GM12878 (cell line): ENCODE data around the gene OSBPL3. TPM values are rescaled to one million over a fixed set of nuclear protein-coding genes. Genes with fewer than 3 reads are reported as not detected.

Experiments
- ATAC-seq: fragments of 200-7000 bp; cut with Tn5 transposase; 3 replicates; pipeline ENCODE4 v1.9.1; 2020; ENCODE audit warnings: mild to moderate bottlenecking, moderate library complexity
- BruUV-seq: library from RNA; stranded (reverse); fragments of 400-500 nt; replicated peaks from 2 replicates; lab custom pipeline; 2021; lab: Mats Ljungman, UMichigan
- CTCF ChIA-PET: fragments of 300-600 bp; sonication (Branson Sonifier 250); formaldehyde crosslinking; extraction: SDS; loops from one replicate; lab custom pipeline; 2021; ENCODE audit warnings: inconsistent platforms; lab: Yijun Ruan, JAX
- POLR2A ChIA-PET: fragments of 350-600 bp; formaldehyde crosslinking; extraction: SDS; loops from one replicate; lab custom pipeline; 2021; ENCODE audit warnings: inconsistent platforms; lab: Charles Lee
- RAD21 ChIA-PET: fragments of 300-600 bp; sonication (Branson Sonifier 250); formaldehyde crosslinking; loops from one replicate; lab custom pipeline; 2023; ENCODE audit warnings: antibody characterized with exemption; ENCODE audit not compliant: unreplicated experiment; lab: Charles Lee
- SMC1A ChIA-PET: fragments of 300-600 bp; sonication (Branson Sonifier 250); formaldehyde crosslinking; loops from one replicate; lab custom pipeline; 2023; ENCODE audit not compliant: unreplicated experiment, uncharacterized antibody; lab: Charles Lee
- DNase-seq: peaks from one replicate; pipeline ENCODE4 v3.0.0-alpha.2; 2011; ENCODE audit warnings: low read depth, low spot score
- FAIRE-seq: peaks from 3 replicates; lab custom pipeline; 2011; peaks lifted over from hg19 to GRCh38; lab: Jason Lieb, UNC
- H2AFZ ChIP-seq: 2 replicates; pipeline ENCODE4 v1.6.0; 2011; ENCODE audit warnings: low read depth, low read length, control low read depth; ENCODE audit not compliant: control insufficient read depth
- H3K27ac ChIP-seq: 2 replicates; pipeline ENCODE4 v1.5.1; 2011; ENCODE audit warnings: control low read depth; ENCODE audit not compliant: control insufficient read depth, insufficient read depth
- H3K27me3 ChIP-seq, 2 experiments: replicated peaks in 1 of 2; 2 replicates each; pipeline versions ENCODE4 v1.6.0 to v1.6.1; 2011; ENCODE audit warnings: low read length in 1 of 2; ENCODE audit not compliant: control insufficient read depth in 2 of 2, insufficient read depth in 2 of 2
- H3K36me3 ChIP-seq, 2 experiments: 2 replicates each; pipeline ENCODE4 v1.5.1; 2011; ENCODE audit warnings: low read length in 1 of 2; ENCODE audit not compliant: control insufficient read depth in 2 of 2, insufficient read depth in 2 of 2
- H3K4me1 ChIP-seq: 2 replicates; pipeline ENCODE4 v1.6.1; 2011; ENCODE audit warnings: mild to moderate bottlenecking, low read length, moderate library complexity, mixed read lengths; ENCODE audit not compliant: control insufficient read depth, insufficient read depth
- H3K4me2 ChIP-seq: 2 replicates; pipeline ENCODE4 v1.6.0; 2011; ENCODE audit warnings: control low read depth; ENCODE audit not compliant: control insufficient read depth, insufficient read depth
- H3K4me3 ChIP-seq: fragments of 200-600 bp; sonication (generic); 2 replicates; pipeline ENCODE4 v1.5.1; 2016
- H3K79me2 ChIP-seq: 2 replicates; pipeline ENCODE4 v1.6.0; 2011; ENCODE audit warnings: low read length; ENCODE audit not compliant: control insufficient read depth, insufficient read depth
- H3K9ac ChIP-seq: 2 replicates; pipeline ENCODE4 v1.8.0; 2011; ENCODE audit warnings: low read length, control low read depth, mixed read lengths; ENCODE audit not compliant: control insufficient read depth, insufficient read depth
- H3K9me3 ChIP-seq: replicated peaks from 3 replicates; pipeline ENCODE4 v1.5.1; 2011; ENCODE audit warnings: mild to moderate bottlenecking, low read length; ENCODE audit not compliant: control insufficient read depth, insufficient read depth
- H4K20me1 ChIP-seq: 2 replicates; pipeline ENCODE4 v1.6.0; 2011; ENCODE audit not compliant: control insufficient read depth, insufficient read depth
- ATF7 ChIP-seq: fragments of 450-650 bp; IDR thresholded peaks from 2 replicates; pipeline ENCODE4 v1.6.1; 2016; ENCODE audit warnings: low read depth, mild to moderate bottlenecking
- CUX1 ChIP-seq: IDR thresholded peaks from 2 replicates; pipeline ENCODE4 v1.6.1; 2012; ENCODE audit warnings: improper control_type of control experiment, low read depth, low read length; ENCODE audit not compliant: insufficient replicate concordance
- EP300 ChIP-seq, 2 experiments: fragments of 150-350 bp in 1 of 2; IDR thresholded peaks; 2 replicates each; pipeline ENCODE4 v1.6.1; 2011 to 2012; ENCODE audit warnings: low read depth in 2 of 2, low read length in 2 of 2, borderline replicate concordance in 1 of 2, improper control_type of control experiment in 1 of 2, inconsistent platforms in 1 of 2; ENCODE audit not compliant: control insufficient read depth in 1 of 2
- ETV6 ChIP-seq, 2 experiments: fragments of 450-650 bp in 1 of 2; IDR thresholded peaks in 1 of 2; conservative IDR thresholded peaks in 1 of 2; 2 replicates each; pipeline ENCODE4 v1.6.1; 2014; ENCODE audit warnings: antibody characterized with exemption in 1 of 2, borderline replicate concordance in 1 of 2, low read depth in 1 of 2, mild to moderate bottlenecking in 1 of 2, moderate library complexity in 1 of 2
- IRF5 ChIP-seq: fragments of 450-650 bp; IDR thresholded peaks from 2 replicates; pipeline ENCODE4 v1.6.1; 2017; ENCODE audit warnings: borderline replicate concordance
- POU2F2 ChIP-seq: IDR thresholded peaks from 3 replicates; pipeline ENCODE4 v1.6.1; 2011; ENCODE audit warnings: low read depth, mild to moderate bottlenecking, low read length, borderline replicate concordance
- TCF7 ChIP-seq: IDR thresholded peaks from 2 replicates; pipeline ENCODE4 v1.6.1; 2014; ENCODE audit warnings: antibody characterized with exemption, borderline replicate concordance
- USF2 ChIP-seq: IDR thresholded peaks from 2 replicates; pipeline ENCODE4 v1.6.1; 2011; ENCODE audit warnings: low read depth, low read length, improper control_type of control experiment, borderline replicate concordance
- WGBS: methylation state at CpG from one replicate; pipeline ENCODE4 v1.1.6; 2016; ENCODE audit warnings: low lambda C conversion rate; ENCODE audit not compliant: insufficient replicate concordance, insufficient coverage; ENCODE audit errors: missing lambda C conversion rate; 5-methylcytosine and 5-hydroxymethylcytosine counted together
- in situ Hi-C: fragments of 300-500 bp; cut with MboI; formaldehyde crosslinking; loops from 9 replicates; pipeline ENCODE4 v1.14.3; 2018; ENCODE audit warnings: mixed read lengths
- intact Hi-C: fragments of 100-400 bp; cut with micrococcal nuclease; formaldehyde crosslinking; loops from one replicate; pipeline ENCODE4 v1.14.2; 2022; ENCODE audit not compliant: unreplicated experiment
- polyA plus RNA-seq, 11 experiments: library from polyadenylated mRNA; depleted of rRNA in 4 of 11; unstranded in 6 of 11; stranded (reverse) in 5 of 11; fragments of >200 nt; fragmentation: Nextera tagmentation in 4 of 11; fragmentation: Illumina TruSeq in 1 of 11; extraction: Ambion mirVana in 4 of 11; extraction: Trizol in 1 of 11; gene quantifications; 1 replicate in 1 of 11; 2 replicates in 10 of 11; pipeline versions ENCODE4 v1.2.1 to v1.2.3, GENCODE V29; 2011 to 2016; ENCODE audit warnings: inconsistent platforms in 2 of 11, missing spikeins in 2 of 11, low read depth in 1 of 11
- total RNA-seq, 4 experiments: library from RNA; depleted of rRNA in 3 of 4; stranded (reverse); fragments of >200 nt in 3 of 4; fragmentation: Illumina TruSeq in 1 of 4; extraction: Trizol in 1 of 4; gene quantifications; 2 replicates each; pipeline versions ENCODE4 v1.2.1 to v1.2.3, GENCODE V29; 2013 to 2021
- TF ChIP-seq, protein P1 (sequence below): fragments of 450-650 bp; IDR thresholded peaks from 2 replicates; pipeline ENCODE4 v1.6.1; 2017; ENCODE audit warnings: antibody characterized with exemption, mild to moderate bottlenecking, moderate library complexity

The OSBPL3 gene
- total and polyA plus RNA-seq, 10 of the 15 experiments (the other 5 are each of a cell fraction or from before 2014, with no cell fraction given): 6.1 to 46.6 (median 27.0) TPM

GRCh38 chr7:24896031-24896501 is 83.9 kb downstream of the OSBPL3 start:
- WGBS: 2% methylated on average over 4 of the region's 4 CpGs
- H3K27me3 ChIP-seq: no peaks in the 10 kb centered on the region
- H3K4me1 ChIP-seq: peaks cover 57% of the 10 kb centered on the region
- peak overlapping the region; percentile 75 for H3K27ac ChIP-seq
- no peak overlapping the region for H3K4me3 ChIP-seq
- in situ Hi-C loops (no loop called here), intact Hi-C loops (loop anchor here (5.0 kb wide), 1 partner anchor 196 kb away; no protein-coding TSS in a partner anchor)
- ChIA-PET POLR2A (interaction anchor here (0.7 to 1.3 kb wide), 6 partner anchors 14 to 71 kb away, joined by 3 to 4 read pairs (median 4); no protein-coding TSS in a partner anchor), SMC1A (interaction anchor here (0.6 to 13.1 kb wide), 23 partner anchors 9 to 200 kb away, joined by 3 to 102 read pairs (median 4); partner anchors contain the start of gene OSBPL3), RAD21 (interaction anchor here (0.7 to 2.1 kb wide), 18 partner anchors 8 to 86 kb away, joined by 3 to 14 read pairs (median 4); partner anchors contain the start of gene OSBPL3), CTCF (interaction anchor here (0.6 to 11.5 kb wide), 14 partner anchors 9 to 174 kb away, joined by 3 to 116 read pairs (median 4); partner anchors contain the start of gene OSBPL3)
- H3K4me2 ChIP-seq: peak overlapping the region; percentile 52
- DNase-seq (peak; percentile 52), FAIRE-seq (peak; percentile 52), ATAC-seq (peak; percentile 70)
- peaks cover 0 to 8% of the 10 kb centered on the region in 2 experiments; a peak in 2 of 4 replicates for H3K36me3 ChIP-seq
- BruUV-seq: no TSS peak
- H2AFZ ChIP-seq: peak overlapping the region; percentile 51
- peak overlapping the region; percentile 5 for H3K9ac ChIP-seq
- peaks cover 65% of the 10 kb centered on the region for H3K79me2 ChIP-seq
- no peaks in the 10 kb centered on the region for H4K20me1 ChIP-seq
- no peaks in the 10 kb centered on the region for H3K9me3 ChIP-seq
- TF ChIP-seq USF2 (peak; percentile 26; the same call in 1 of the 2 replicates), CUX1 (no peak), EP300 (IDR thresholded peaks at IDR 0.05; ENCODE audit: borderline replicate concordance in 1 of 2, control insufficient read depth in 1 of 2, low read depth in 2 of 2, low read length in 2 of 2) (peak; percentile 55 to 79; a peak in 3 of 4 replicates), ATF7 (peak; percentile 48), TCF7 (no peak), ETV6 (conservative IDR thresholded peaks at IDR 0.05 in 1 of 2, IDR thresholded peaks at IDR 0.05 in 1 of 2; ENCODE audit: borderline replicate concordance in 1 of 2, low read depth in 1 of 2) (no peak), IRF5 (no peak), POU2F2 (no peak)
- TF ChIP-seq, protein P1, sequence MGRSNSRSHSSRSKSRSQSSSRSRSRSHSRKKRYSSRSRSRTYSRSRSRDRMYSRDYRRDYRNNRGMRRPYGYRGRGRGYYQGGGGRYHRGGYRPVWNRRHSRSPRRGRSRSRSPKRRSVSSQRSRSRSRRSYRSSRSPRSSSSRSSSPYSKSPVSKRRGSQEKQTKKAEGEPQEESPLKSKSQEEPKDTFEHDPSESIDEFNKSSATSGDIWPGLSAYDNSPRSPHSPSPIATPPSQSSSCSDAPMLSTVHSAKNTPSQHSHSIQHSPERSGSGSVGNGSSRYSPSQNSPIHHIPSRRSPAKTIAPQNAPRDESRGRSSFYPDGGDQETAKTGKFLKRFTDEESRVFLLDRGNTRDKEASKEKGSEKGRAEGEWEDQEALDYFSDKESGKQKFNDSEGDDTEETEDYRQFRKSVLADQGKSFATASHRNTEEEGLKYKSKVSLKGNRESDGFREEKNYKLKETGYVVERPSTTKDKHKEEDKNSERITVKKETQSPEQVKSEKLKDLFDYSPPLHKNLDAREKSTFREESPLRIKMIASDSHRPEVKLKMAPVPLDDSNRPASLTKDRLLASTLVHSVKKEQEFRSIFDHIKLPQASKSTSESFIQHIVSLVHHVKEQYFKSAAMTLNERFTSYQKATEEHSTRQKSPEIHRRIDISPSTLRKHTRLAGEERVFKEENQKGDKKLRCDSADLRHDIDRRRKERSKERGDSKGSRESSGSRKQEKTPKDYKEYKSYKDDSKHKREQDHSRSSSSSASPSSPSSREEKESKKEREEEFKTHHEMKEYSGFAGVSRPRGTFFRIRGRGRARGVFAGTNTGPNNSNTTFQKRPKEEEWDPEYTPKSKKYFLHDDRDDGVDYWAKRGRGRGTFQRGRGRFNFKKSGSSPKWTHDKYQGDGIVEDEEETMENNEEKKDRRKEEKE: no peak
